Non-pigmented ciliary epithelial cell (primary cell): Measurements from ENCODE around the gene RASAL3.

Source experiments
- DNase-seq: peaks from one replicate; pipeline ENCODE4 v3.0.0-alpha.2; 2010; ENCODE audit warnings: low read depth

RASAL3 gene

GRCh38 chr19:15448778-15449619 lies 15.3 kb downstream of the RASAL3 start:
- no peak for DNase-seq

DNA sequence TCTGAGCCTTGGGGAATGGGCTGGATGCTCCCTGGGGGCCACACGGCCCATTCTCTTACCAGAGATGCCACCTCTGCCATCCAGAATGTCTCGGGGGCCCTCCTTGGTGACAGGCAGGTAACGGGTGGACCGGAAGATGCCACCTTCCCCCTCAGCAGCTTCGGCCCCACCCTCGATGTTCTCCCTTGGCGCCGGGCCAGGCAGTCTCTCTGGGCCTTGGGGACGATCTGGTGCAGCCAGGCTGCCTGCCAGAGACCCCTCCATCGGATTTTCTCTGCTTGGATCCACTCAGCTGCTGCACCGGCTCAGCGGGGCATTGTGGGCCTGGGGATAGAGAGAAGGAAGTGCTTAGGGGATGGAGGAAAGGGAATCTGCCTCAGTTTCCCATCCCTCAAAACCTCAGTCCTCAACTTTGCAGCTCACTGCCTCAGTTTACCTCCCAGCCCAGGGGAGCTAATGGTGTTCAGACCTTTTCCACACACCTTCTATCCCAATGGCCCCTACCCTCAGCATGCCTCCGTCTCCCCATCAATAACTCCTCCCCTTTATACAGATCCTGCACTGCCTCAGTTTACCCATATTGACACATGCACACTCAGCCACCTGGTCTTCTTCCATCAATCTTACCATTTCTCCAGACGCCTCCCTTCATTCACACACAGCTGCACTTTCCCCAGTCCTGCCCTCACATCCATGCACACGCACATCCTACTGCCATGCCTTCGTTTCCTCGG lies 16.1 kb downstream of the RASAL3 start:
- no peak for DNase-seq

DNA sequence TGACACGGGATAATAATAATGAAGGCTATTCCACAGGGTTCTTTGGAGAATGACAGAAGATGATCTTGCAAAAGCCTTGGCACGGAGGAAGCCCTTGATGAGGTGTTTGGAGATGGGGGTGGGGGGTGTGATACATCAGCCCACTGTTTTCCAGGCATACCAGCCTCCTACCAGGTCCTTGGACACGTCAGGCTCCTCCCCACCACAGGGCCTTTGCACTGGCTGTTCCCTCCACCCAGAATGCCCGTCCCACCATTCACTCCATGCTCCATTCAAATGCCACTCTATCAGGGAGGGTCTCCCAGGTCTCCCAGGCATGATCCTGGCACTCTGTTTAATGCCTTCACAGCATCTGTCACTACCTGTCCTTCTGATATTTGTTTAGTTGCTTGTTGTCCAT lies 17.3 kb downstream of the RASAL3 start:
- DNase-seq = no peak

DNA sequence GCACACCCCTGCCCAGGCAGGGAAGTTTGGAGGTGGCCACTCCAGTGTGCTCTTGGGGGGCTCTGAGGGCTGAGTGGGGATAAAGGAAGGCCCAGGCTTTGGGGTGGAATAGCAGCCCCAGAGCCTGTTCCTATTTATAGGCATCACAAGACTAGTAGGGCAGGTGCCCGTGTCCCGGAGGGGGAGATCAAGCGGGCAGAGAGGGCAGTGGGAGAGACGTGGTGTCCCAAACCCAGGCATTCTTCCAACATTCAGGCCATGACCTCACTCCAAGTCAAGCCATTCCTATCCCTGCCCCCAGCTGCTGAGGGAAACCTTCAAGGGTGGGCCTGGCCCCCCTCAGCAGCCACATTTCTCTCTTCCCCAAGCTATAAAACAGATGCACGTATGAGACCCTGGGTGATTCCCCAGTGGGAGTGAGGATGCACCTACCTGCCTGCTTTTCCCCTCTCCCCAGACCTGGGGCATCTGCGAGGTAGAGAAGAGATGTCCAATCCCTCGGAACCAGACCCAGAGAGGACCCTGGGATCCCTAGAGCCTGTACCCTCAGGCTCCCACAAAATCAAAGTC lies 18.5 kb downstream of the RASAL3 start:
- DNase-seq = no peak

DNA sequence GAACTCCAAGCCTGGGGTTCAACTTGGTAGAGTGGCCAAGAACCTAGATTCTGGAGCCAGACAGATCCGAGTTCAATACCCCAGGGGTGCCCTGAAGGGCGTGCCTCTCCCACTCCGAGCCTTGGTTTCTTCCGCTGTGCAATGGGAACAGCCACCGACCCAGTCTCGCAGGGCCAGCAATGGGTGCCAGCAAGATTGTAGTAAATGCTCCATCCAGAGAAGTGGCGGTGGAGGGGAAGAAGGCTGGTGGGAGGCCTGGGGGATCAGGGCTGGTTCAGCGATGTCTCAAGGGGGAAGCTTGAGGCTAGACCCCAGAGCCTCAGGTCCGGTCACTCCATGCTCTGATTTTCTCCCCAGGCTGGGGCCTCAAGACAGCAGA lies 19.1 kb downstream of the RASAL3 start:
- DNase-seq = no peak

DNA sequence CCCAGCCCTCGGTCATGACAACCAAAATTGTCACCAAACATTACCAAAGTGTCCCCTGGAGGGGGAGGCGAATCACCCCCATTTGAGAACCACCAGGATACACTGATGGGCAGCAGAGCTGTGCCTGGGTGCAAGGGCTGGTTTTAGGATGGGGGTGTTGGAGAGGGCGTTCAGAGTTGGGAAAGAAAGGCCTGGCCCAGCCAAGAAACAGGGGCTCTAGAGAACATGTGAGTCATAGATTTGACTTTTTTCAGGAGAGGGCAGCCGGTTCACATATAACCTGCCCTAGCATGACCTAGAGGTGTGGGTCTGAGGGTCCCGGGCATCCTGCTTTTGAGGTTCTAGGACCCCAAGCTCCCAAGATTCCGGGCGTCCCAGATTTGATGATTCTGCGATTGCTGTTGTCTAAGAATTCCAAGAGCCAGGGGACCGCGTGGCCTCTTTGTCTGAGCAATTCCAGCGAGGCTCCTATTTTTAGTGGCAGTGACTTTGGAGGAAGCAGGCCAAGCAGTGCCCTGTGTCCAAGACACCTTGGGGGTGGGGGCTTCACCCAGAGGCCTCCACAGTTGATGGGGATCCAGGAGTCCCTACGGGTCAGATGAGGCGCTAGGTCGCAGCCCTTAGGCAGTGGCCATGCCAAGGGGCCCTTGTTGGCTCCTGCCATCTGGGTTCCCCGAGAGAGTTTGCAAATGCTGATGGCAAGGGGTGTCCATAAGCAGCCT lies 19.7 kb downstream of the RASAL3 start:
- DNase-seq = no peak

DNA sequence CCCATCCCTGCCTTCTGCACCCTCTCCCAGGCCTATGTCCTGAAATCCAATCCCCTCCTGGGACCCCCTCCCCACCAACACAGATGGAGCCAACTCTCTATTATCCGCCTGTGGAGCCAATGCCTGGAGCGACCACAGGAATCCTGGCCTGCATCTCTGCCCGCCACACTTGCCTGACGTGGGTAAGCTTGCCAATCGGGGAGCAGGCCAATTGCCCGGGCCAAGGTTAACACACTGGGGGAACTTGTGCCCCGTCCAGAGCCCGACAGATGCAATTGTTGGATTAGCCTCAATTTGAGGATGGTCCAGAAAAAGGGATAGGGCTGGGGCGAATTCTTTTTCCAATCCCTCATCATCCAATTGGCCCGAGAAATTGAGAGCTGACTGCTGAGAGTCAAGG lies 20.5 kb downstream of the RASAL3 start:
- DNase-seq = no peak

GRCh38 chr19:15443325-15443724 lies 21.0 kb downstream of the RASAL3 start:
- no peak for DNase-seq

GRCh38 chr19:15442142-15442920 lies 22.0 kb downstream of the RASAL3 start:
- no peak for DNase-seq

DNA sequence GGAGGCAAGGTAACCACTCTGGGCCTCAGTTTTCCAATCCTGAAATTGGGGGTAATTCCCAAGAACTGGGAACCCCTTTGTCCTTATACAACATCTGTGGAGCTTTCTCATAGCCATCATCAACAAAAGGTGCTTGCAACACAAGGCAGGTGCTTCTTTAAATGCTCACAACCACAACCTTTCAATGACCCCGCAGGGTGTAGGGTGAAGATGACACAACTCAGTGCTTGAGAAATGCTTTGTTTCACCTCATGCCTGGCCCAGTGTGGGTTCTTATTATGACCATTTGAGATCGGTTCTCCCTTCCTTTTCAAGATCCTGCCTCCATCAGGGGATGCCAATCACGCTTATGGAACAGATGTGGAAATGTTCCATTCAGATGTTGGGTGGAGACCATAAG lies 23.0 kb downstream of the RASAL3 start:
- no peak for DNase-seq

- no peak for DNase-seq
These were observed 24.3 kb downstream of the RASAL3 start for GRCh38 chr19:15439821-15440641.

- DNase-seq = no peak
These were observed 25.1 kb downstream of the RASAL3 start for GRCh38 chr19:15439078-15439799.

DNA sequence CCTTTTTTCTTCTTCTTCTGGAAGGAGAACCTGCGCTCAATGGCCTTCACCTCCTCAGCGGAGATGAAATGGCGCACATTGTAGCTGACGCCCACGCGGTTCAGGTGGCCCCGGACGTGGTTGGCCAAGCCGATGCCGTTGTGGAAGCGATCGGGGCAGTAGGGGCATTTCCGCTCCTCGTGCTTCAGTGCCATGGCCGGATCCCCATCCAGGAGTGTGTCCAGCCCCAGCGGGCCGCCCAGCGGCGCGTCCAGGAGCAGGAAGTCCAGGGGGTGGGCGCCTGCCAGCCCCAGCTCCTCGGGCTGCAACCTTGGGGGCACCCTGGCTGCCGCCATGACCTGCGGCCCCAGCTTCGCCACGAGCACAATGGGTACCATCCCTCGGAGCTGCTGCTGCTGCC lies 25.8 kb downstream of the RASAL3 start:
- DNase-seq = no peak

- no peak for DNase-seq
These were observed 26.2 kb downstream of the RASAL3 start for GRCh38 chr19:15438124-15438496.

DNA sequence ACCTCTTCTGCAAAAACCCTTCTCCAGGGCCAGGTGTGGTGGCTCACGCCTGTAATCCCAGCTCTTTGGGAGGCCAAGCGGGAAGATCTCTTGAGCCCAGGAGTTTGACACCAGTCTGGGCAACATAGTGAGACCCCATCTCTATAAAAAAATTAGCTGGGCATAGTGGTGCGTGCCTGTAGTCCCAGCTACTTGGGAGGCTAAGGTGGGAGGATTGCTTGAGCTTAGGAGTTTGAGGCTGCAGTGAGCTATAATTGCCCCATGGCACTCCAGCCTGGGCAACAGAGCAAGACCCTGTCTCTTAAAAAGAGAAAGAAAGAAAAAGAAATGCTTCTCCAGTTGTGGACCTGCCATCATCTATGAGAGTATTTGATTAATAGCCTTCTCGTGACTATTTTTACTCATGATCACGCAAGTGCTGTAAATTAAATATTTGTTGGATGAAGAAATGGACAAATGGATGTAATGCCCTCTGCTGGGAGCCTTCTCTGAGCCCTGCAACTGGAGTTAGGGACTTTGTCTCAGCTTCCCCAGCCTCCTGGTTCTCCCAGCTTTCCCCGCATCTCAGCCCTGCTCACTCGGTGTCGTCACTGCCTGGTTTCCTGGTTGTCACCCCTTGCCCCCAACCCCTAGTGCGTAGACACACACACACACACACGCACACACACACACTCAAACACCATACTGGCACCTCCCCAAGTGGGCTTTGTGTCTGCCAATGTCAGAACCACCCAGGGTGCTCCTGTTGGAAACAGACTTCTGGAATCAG lies 26.8 kb downstream of the RASAL3 start:
- DNase-seq = no peak

- DNase-seq = no peak
These were observed 27.6 kb downstream of the RASAL3 start for GRCh38 chr19:15436826-15437110.

GRCh38 chr19:15436012-15436825 lies 28.1 kb downstream of the RASAL3 start:
- no peak for DNase-seq

DNA sequence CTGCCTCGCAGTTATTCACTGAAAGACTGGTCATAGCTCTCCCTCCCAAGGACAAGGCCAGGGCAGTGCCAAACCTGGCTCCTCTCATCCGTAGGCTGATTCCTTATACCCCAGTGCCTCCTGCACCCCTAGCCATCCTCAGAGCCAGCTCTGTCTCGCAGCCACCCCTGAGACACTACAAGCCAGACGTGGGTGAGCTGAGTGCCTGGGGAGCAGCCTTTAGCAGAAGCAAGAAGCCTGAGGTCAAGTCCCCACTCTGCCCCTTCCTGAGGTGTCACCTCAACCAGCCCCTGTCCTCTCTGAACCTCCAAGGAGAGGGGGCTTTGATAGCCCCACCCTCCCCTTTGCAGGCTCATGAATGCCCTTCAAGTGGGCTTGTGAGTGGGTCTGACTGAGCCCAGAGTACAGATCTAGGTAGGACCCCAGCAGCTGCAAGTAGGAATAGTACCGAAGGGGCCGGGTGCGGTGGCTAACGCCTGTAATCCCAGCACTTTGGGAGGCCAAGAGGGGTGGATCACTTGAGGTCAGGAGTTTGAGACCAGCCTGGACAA lies 30.8 kb downstream of the RASAL3 start:
- no peak for DNase-seq
